Activated B cell treated with CpG ODN at 0.5 μM for 24 hours (primary cell): ENCODE results near the gene SLC6A6. TPM values are rescaled to one million over a fixed set of nuclear protein-coding genes. Genes with fewer than 3 reads are reported as not detected.

Experiments used
- ATAC-seq: fragments of 200-7000 bp; cut with Tn5 transposase; one replicate; pipeline ENCODE4 v1.10.0; 2021; ENCODE audit warnings: low read depth, mild to moderate bottlenecking, moderate library complexity
- CTCF ChIA-PET: fragments of 350-600 bp; sonication (Branson Sonifier 250); formaldehyde crosslinking; loops from one replicate; lab custom pipeline; 2021; ENCODE audit warnings: antibody characterized with exemption; lab: Charles Lee
- POLR2A ChIA-PET: fragments of 350-600 bp; sonication (Branson Sonifier 250); formaldehyde crosslinking; loops from one replicate; lab custom pipeline; 2021; ENCODE audit warnings: antibody characterized with exemption; lab: Charles Lee
- DNase-seq: peaks from one replicate; pipeline ENCODE4 v3.0.0; 2022
- H3K27ac Mint-ChIP-seq: one replicate; pipeline ENCODE4 v1.8.0; 2020; ENCODE audit warnings: mixed read lengths
- H3K27me3 Mint-ChIP-seq: one replicate; pipeline ENCODE4 v1.8.0; 2021; ENCODE audit warnings: mixed read lengths
- H3K36me3 Mint-ChIP-seq: one replicate; pipeline ENCODE4 v1.8.0; 2021; ENCODE audit warnings: low read depth, mixed read lengths
- H3K4me1 Mint-ChIP-seq: one replicate; pipeline ENCODE4 v1.8.0; 2021; ENCODE audit warnings: mixed read lengths
- H3K4me3 Mint-ChIP-seq: one replicate; pipeline ENCODE4 v1.8.0; 2020; ENCODE audit warnings: mild to moderate bottlenecking, mixed read lengths
- H3K9me3 Mint-ChIP-seq: one replicate; pipeline ENCODE4 v1.8.0; 2020; ENCODE audit warnings: mixed read lengths
- intact Hi-C: fragments of 100-400 bp; cut with micrococcal nuclease; formaldehyde crosslinking; loops from one replicate; pipeline ENCODE4 v1.15.1; 2024
- total RNA-seq: library from RNA; stranded (reverse); gene quantifications from 2 replicates; pipeline ENCODE4 v1.2.3, GENCODE V29; 2022
- TF ChIP-seq, protein P1 (sequence below): fragments of 200-600 bp; IDR thresholded peaks from one replicate; pipeline ENCODE4 v1.8.0; 2022; ENCODE audit warnings: antibody characterized with exemption, mild to moderate bottlenecking

SLC6A6 gene
- total RNA-seq, 1 donor from 2014 or later: 67.3 TPM

DNA sequence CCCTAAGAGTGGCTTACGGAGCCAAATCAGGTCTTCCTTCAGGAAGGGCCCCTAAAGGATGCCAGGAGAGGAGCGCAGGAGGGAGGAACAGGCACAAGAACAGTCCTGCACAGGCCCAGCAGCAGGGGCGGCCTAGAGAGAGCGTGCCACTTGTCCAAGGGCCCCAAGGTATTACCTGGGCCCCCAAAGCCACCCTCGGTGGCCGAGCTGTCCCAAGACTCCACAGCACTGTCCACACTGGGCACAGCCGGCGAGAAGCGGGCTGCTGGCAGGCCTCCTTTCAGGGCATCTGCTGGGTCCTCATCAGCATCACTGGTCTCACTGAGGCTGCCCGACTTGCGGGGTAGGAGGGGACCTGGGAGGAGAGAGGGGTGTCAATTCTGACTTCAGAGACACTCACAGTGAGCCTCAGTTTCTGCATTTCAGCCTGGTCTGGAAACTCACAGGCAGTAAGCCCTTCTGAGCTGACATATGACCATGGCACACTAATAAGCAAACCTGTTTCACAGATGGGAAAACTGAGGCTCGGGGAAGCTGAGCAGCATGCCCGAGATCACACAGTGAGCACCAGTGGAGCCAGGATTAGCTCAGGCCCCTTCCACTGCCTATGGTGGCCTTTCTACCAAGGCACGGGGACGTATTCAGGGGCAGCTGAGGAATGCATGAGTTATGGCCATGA, 104.4 kb downstream of the SLC6A6 start:
- ATAC-seq: no peak
- H3K9me3 Mint-ChIP-seq: peaks cover 7% of the 10 kb centered on the region
- no peaks in the 10 kb centered on the region for H3K36me3 Mint-ChIP-seq
- DNase-seq: no peak
- peaks cover 8% of the 10 kb centered on the region for H3K27me3 Mint-ChIP-seq
- no peaks in the 10 kb centered on the region for H3K4me1 Mint-ChIP-seq
- ChIA-PET POLR2A (no interaction called here), CTCF (interaction anchor here (0.8 to 1.2 kb wide), 2 partner anchors 17 to 245 kb away, joined by 3 read pairs; no protein-coding TSS in a partner anchor)
- intact Hi-C loops: no loop called here
- no peak overlapping the region for H3K27ac Mint-ChIP-seq
- TF ChIP-seq, protein P1, sequence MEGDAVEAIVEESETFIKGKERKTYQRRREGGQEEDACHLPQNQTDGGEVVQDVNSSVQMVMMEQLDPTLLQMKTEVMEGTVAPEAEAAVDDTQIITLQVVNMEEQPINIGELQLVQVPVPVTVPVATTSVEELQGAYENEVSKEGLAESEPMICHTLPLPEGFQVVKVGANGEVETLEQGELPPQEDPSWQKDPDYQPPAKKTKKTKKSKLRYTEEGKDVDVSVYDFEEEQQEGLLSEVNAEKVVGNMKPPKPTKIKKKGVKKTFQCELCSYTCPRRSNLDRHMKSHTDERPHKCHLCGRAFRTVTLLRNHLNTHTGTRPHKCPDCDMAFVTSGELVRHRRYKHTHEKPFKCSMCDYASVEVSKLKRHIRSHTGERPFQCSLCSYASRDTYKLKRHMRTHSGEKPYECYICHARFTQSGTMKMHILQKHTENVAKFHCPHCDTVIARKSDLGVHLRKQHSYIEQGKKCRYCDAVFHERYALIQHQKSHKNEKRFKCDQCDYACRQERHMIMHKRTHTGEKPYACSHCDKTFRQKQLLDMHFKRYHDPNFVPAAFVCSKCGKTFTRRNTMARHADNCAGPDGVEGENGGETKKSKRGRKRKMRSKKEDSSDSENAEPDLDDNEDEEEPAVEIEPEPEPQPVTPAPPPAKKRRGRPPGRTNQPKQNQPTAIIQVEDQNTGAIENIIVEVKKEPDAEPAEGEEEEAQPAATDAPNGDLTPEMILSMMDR: no peak
- H3K4me3 Mint-ChIP-seq: no peak overlapping the region

DNA sequence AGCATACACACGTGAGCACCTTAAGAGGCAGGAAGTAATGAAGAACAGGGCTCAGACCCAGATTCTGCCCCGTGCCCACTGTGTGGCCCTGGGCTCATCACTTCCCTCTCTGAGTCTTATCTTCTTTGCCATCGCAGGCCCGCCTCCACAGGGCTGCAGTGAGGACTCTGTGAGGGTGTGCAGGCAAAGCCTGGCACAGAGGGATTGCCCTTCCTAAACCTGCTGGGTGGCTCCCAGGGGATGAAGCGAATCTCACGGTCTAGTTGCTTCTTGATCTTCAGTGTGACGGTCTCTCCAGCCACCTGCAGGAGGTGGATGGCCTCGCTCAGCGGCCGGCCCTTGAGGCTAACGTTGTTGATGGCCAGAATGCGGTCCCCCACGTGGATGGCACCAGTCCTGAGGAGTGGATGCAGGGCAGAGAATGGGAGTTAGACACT, 104.9 kb downstream of the SLC6A6 start:
- Mint-ChIP-seq H3K27ac (no peak overlapping the region), H3K9me3 (peaks cover 6% of the 10 kb centered on the region), H3K4me3 (no peak overlapping the region), H3K4me1 (no peaks in the 10 kb centered on the region), H3K27me3 (peaks cover 8% of the 10 kb centered on the region), H3K36me3 (no peaks in the 10 kb centered on the region)
- ChIA-PET CTCF (interaction anchor here (0.8 to 1.2 kb wide), 2 partner anchors 17 to 246 kb away, joined by 3 read pairs; no protein-coding TSS in a partner anchor), POLR2A (no interaction called here)
- no peak for ATAC-seq
- TF ChIP-seq, protein P1: no peak
- DNase-seq: no peak
- intact Hi-C loops: no loop called here

DNA sequence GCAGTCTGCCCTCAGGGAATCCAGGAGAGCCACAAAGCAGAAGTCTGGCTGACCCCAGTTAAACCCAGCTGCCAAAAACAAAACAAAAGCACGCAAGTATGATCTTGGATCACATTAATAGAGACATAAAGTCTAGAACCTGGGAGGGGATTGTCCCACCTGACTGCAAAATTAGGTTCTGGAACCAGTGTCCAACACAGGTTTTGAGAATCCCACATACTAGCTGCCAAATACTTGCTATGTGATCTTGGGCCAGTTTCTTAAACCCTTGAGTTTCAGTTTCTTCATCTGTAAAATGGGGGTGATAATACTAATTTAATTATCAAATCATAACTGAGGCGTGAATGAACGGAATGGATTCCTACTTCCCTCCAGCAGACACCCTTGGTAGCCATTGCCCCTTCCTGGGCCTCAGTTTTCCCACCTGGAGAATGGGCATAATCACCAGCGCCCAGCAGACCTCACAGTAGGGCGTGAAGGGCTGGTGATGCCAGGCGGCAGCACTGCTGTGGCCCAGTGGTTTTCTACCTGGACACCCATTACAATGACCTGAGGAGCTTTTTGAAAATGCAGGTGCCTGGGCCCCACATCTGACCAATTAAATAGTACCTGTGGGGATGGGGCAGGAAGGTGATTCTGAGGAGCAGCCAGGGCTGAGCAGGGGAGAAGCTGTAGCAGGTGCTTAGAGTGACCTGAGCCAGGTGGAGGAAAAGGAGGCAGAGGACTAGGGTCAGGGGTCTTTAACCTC, 105.5 kb downstream of the SLC6A6 start:
- DNase-seq (no peak), ATAC-seq (no peak)
- Mint-ChIP-seq H3K36me3 (no peaks in the 10 kb centered on the region), H3K27me3 (peaks cover 8% of the 10 kb centered on the region), H3K27ac (no peak overlapping the region), H3K4me3 (no peak overlapping the region), H3K9me3 (peaks cover 5% of the 10 kb centered on the region), H3K4me1 (no peaks in the 10 kb centered on the region)
- intact Hi-C loops: loop anchor here (1.0 kb wide), 1 partner anchor 413 kb away; no protein-coding TSS in a partner anchor
- TF ChIP-seq, protein P1: no peak
- POLR2A ChIA-PET: no interaction called here
- CTCF ChIA-PET: interaction anchor here (0.8 to 1.2 kb wide), 2 partner anchors 18 to 246 kb away, joined by 3 read pairs; no protein-coding TSS in a partner anchor

DNA sequence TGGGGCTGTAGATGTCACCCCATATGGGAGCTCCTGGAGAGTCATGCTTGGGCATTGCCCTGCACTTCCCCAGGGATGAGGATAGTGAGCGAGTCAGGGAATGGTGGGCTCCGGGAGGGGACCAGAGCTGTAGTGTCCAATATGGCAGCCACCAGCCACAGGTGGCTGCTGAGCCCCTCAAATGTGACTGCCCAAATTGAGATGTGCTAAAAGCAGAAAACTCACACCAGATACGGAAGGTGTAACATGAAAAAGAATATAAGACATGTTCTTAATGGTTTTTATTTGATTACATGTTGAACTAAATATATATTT, 106.1 kb downstream of the SLC6A6 start:
- no peak for ATAC-seq
- no peak overlapping the region for H3K27ac Mint-ChIP-seq
- DNase-seq: no peak
- CTCF ChIA-PET: interaction anchor here (1.0 to 1.1 kb wide), 2 partner anchors 10 to 413 kb away, joined by 3 to 7 read pairs; no protein-coding TSS in a partner anchor
- POLR2A ChIA-PET: no interaction called here
- TF ChIP-seq, protein P1: no peak
- no peaks in the 10 kb centered on the region for H3K36me3 Mint-ChIP-seq
- no peaks in the 10 kb centered on the region for H3K4me1 Mint-ChIP-seq
- no peaks in the 10 kb centered on the region for H3K9me3 Mint-ChIP-seq
- peaks cover 8% of the 10 kb centered on the region for H3K27me3 Mint-ChIP-seq
- H3K4me3 Mint-ChIP-seq: no peak overlapping the region
- intact Hi-C loops: loop anchor here (1.0 kb wide), 1 partner anchor 413 kb away; no protein-coding TSS in a partner anchor
